ENCODE data around the gene CCDC184.
A peak's percentile ranks its signal among the peaks of the same experiment; 100 is the strongest.
"Not testable (repeated sequence)": the region's sequence is repeated elsewhere in the genome, so short reads cannot be mapped to it uniquely, and the experiment has no call there.

Gene CCDC184

GRCh38 chr12:48180424-48180823 lies 3.0 kb upstream of the CCDC184 start:
- DNase-seq, result no peak

GRCh38 chr12:48180857-48181495 lies 2.5 kb upstream of the CCDC184 start:
- no peak for DNase-seq

- no peak for DNase-seq
These were observed 813 bp upstream of the CCDC184 start for GRCh38 chr12:48182631-48183030.

GRCh38 chr12:48183876-48184548 lies 568 bp downstream of the CCDC184 start:
- no peak for DNase-seq

GRCh38 chr12:48184549-48184922 lies 1.1 kb downstream of the CCDC184 start:
- DNase-seq, result no peak

- DNase-seq, result no peak
These were observed 1.9 kb downstream of the CCDC184 start for GRCh38 chr12:48185181-48185919.

- no peak for DNase-seq
These were observed 4.7 kb downstream of the CCDC184 start for GRCh38 chr12:48187916-48188695.

- peak; percentile 14 for DNase-seq
These were observed 6.1 kb downstream of the CCDC184 start for GRCh38 chr12:48189331-48190125.

- DNase-seq, result no peak
These were observed 7.7 kb downstream of the CCDC184 start for GRCh38 chr12:48191096-48191495.

- DNase-seq, result no peak
These were observed 9.4 kb downstream of the CCDC184 start for GRCh38 chr12:48192861-48193260.

GRCh38 chr12:48193623-48194022 lies 10.2 kb downstream of the CCDC184 start:
- no peak for DNase-seq

GRCh38 chr12:48194799-48195201 lies 11.4 kb downstream of the CCDC184 start:
- DNase-seq, result no peak

GRCh38 chr12:48197549-48197970 lies 14.1 kb downstream of the CCDC184 start:
- no peak for DNase-seq

- DNase-seq, result peak; percentile 35
These were observed 14.7 kb downstream of the CCDC184 start for GRCh38 chr12:48197971-48198671.

- no peak for DNase-seq
These were observed 15.2 kb downstream of the CCDC184 start for GRCh38 chr12:48198672-48198971.

GRCh38 chr12:48198985-48199384 lies 15.5 kb downstream of the CCDC184 start:
- DNase-seq, result no peak

GRCh38 chr12:48199774-48200221 lies 16.4 kb downstream of the CCDC184 start:
- DNase-seq, result no peak

- DNase-seq, result no peak
These were observed 17.6 kb downstream of the CCDC184 start for GRCh38 chr12:48201091-48201490.

- no peak for DNase-seq
These were observed 18.1 kb downstream of the CCDC184 start for GRCh38 chr12:48201516-48201915.

GRCh38 chr12:48202766-48203165 lies 19.3 kb downstream of the CCDC184 start:
- DNase-seq, result no peak

- DNase-seq, result no peak
These were observed 19.7 kb downstream of the CCDC184 start, which contains the start of gene OR10AD1 for GRCh38 chr12:48203192-48203591. OR10AD1 (minus strand) TSS chr12:48203292; CDS start chr12:48203292, 0 bp downstream.

GRCh38 chr12:48209495-48209894 lies 26.1 kb downstream of the CCDC184 start:
- DNase-seq, result not testable (repeated sequence)

Data from COR-L47 (cell line).